ENCODE measurements around the gene CALCOCO2.
"Not testable (repeated sequence)": the region's sequence is repeated elsewhere in the genome, so short reads cannot be mapped to it uniquely, and the experiment has no call there.

The CALCOCO2 gene

DNA sequence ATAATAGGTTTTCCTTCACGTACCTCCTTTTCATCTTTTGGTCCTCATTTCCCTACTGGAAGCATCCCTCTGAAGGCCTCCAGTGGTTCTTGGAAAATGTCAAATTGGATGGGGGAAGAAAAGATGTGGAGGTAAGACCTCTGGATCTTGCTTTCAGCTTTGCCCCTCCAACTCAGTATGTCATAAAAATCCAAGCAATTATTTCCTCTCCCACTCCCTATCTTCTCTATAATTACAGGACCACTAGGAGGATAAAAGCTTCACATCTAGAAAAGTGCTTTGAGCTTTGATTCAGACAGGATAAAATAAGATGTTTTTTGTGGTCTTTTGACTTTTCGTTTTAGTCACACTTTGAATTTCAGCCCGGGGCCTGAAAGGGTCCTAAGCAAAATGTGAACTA lies 15.5 kb upstream of the CALCOCO2 start:
- H3K4me3 Mint-ChIP-seq = no peak overlapping the region
- no peaks in the 10 kb centered on the region for H3K36me3 Mint-ChIP-seq (ENCODE audit: low read depth)
- H3K27ac Mint-ChIP-seq = no peak overlapping the region
- no peaks in the 10 kb centered on the region for H3K9me3 Mint-ChIP-seq
- peaks cover 60% of the 10 kb centered on the region for H3K27me3 Mint-ChIP-seq
- H3K4me1 Mint-ChIP-seq (ENCODE audit: low read depth) = peaks cover 21% of the 10 kb centered on the region

DNA sequence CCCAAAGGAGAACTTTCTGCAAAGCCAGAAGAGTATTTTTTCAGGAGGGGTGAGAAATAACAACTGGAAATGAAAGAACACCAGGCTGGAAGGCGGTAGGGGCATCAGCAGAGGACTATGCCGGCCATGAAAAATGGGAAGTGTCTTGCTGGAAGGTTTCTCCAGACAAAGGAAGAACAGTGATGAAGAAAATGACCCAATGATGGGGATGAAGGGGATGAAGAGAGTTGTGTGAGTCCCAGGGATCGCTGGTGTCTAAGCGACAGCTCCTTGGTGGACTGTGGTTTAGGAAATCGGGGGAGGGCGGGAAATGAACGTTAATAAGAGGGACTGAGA lies 14.4 kb upstream of the CALCOCO2 start:
- peak overlapping the region; percentile 73 for H3K4me3 Mint-ChIP-seq
- peaks cover 64% of the 10 kb centered on the region for H3K27me3 Mint-ChIP-seq
- peaks cover 21% of the 10 kb centered on the region for H3K4me1 Mint-ChIP-seq (ENCODE audit: low read depth)
- no peaks in the 10 kb centered on the region for H3K36me3 Mint-ChIP-seq (ENCODE audit: low read depth)
- H3K9me3 Mint-ChIP-seq = no peaks in the 10 kb centered on the region
- H3K27ac Mint-ChIP-seq = no peak overlapping the region

- Mint-ChIP-seq H3K27me3 (peaks cover 64% of the 10 kb centered on the region), H3K4me1 (ENCODE audit: low read depth) (peaks cover 21% of the 10 kb centered on the region), H3K27ac (no peak within 1 kb of the TSS), H3K9me3 (no peaks in the 10 kb centered on the region), H3K36me3 (ENCODE audit: low read depth) (no peaks in the 10 kb centered on the region), H3K4me3 (peak within 1 kb of the TSS; percentile 73)
These were observed 13.9 kb upstream of the CALCOCO2 start, which contains the start of gene TTLL6 for GRCh38 chr17:48816774-48817590. Gene TTLL6 (minus strand): TSS chr17:48817229. CDS start chr17:48817072, 157 bp downstream.

GRCh38 chr17:48818361-48818841 lies 12.4 kb upstream of the CALCOCO2 start:
- Mint-ChIP-seq H3K36me3 (ENCODE audit: low read depth) (no peaks in the 10 kb centered on the region), H3K4me1 (ENCODE audit: low read depth) (peaks cover 21% of the 10 kb centered on the region), H3K27ac (no peak overlapping the region), H3K27me3 (peaks cover 58% of the 10 kb centered on the region), H3K9me3 (no peaks in the 10 kb centered on the region), H3K4me3 (no peak overlapping the region)

- Mint-ChIP-seq H3K9me3 (no peaks in the 10 kb centered on the region), H3K4me1 (ENCODE audit: low read depth) (peaks cover 21% of the 10 kb centered on the region), H3K27me3 (peaks cover 55% of the 10 kb centered on the region), H3K27ac (no peak overlapping the region), H3K4me3 (no peak overlapping the region), H3K36me3 (ENCODE audit: low read depth) (no peaks in the 10 kb centered on the region)
These were observed 11.4 kb upstream of the CALCOCO2 start for GRCh38 chr17:48819466-48819865.

DNA sequence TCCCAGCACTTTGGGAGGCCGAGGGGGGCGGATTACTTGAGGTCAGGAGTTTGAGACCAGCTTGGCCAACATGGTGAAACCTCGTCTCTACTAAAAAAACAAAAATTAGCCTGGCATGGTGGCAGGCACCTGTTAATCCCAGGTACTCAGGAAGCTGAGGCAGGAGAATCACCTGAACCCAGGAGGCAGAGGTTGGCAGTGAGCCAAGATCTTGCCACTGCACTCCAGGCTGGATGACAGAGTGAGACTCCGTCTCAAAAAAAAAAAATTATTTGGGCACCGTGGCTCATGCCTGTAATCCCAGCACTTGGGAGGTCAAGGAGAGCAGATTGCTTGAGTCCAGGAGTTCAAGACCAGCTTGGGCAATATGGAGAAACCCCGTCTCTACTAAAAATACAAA lies 9.9 kb upstream of the CALCOCO2 start:
- H3K27ac Mint-ChIP-seq; H3K9me3 Mint-ChIP-seq; H3K4me3 Mint-ChIP-seq; H3K36me3 Mint-ChIP-seq (ENCODE audit: low read depth): not testable (repeated sequence)
- peaks cover 14% of the 10 kb centered on the region for H3K4me1 Mint-ChIP-seq (ENCODE audit: low read depth)
- H3K27me3 Mint-ChIP-seq = peaks cover 41% of the 10 kb centered on the region

GRCh38 chr17:48825446-48826381 lies 5.1 kb upstream of the CALCOCO2 start:
- Mint-ChIP-seq H3K27ac (no peak overlapping the region), H3K27me3 (peaks cover 6% of the 10 kb centered on the region), H3K4me1 (ENCODE audit: low read depth) (peaks cover 17% of the 10 kb centered on the region), H3K4me3 (no peak overlapping the region), H3K9me3 (no peaks in the 10 kb centered on the region), H3K36me3 (ENCODE audit: low read depth) (no peaks in the 10 kb centered on the region)

GRCh38 chr17:48831549-48831883 lies 681 bp downstream of the CALCOCO2 start:
- Mint-ChIP-seq H3K27me3 (no peaks in the 10 kb centered on the region), H3K36me3 (ENCODE audit: low read depth) (peaks cover 4% of the 10 kb centered on the region), H3K9me3 (no peaks in the 10 kb centered on the region), H3K27ac (peak overlapping the region; percentile 97), H3K4me1 (ENCODE audit: low read depth) (peaks cover 71% of the 10 kb centered on the region), H3K4me3 (peak overlapping the region; percentile 97)

GRCh38 chr17:48834973-48835372 lies 4.1 kb downstream of the CALCOCO2 start:
- H3K36me3 Mint-ChIP-seq (ENCODE audit: low read depth) = peaks cover 8% of the 10 kb centered on the region
- H3K9me3 Mint-ChIP-seq = no peaks in the 10 kb centered on the region
- no peak overlapping the region for H3K4me3 Mint-ChIP-seq
- H3K27me3 Mint-ChIP-seq = no peaks in the 10 kb centered on the region
- H3K4me1 Mint-ChIP-seq (ENCODE audit: low read depth) = peaks cover 89% of the 10 kb centered on the region
- no peak overlapping the region for H3K27ac Mint-ChIP-seq

- H3K9me3 Mint-ChIP-seq = no peaks in the 10 kb centered on the region
- H3K4me3 Mint-ChIP-seq = no peak overlapping the region
- peaks cover 16% of the 10 kb centered on the region for H3K36me3 Mint-ChIP-seq (ENCODE audit: low read depth)
- no peaks in the 10 kb centered on the region for H3K27me3 Mint-ChIP-seq
- H3K4me1 Mint-ChIP-seq (ENCODE audit: low read depth) = peaks cover 90% of the 10 kb centered on the region
- H3K27ac Mint-ChIP-seq = no peak overlapping the region
These were observed 5.1 kb downstream of the CALCOCO2 start for GRCh38 chr17:48835971-48836370.

DNA sequence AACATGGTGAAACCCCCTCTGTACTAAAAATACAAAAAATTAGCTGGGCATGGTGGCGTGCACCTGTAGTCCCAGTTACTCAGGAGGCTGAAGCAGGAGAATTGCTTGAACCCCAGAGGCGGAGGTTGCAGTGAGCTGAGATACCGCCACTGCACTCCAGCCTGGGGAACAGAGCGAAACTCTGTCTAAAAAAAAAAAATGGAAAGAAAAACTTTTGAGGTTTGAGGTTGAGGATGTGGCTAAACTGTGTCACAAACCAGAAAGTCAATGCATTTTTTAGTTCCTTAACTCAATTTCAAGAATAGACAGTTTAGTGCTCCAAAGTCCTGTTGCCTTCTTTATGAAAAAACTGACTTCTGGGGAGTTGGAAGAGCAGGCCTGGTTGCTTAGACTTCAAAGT lies 6.6 kb downstream of the CALCOCO2 start:
- Mint-ChIP-seq H3K36me3 (ENCODE audit: low read depth) (peaks cover 24% of the 10 kb centered on the region), H3K27ac (peak overlapping the region; percentile 61), H3K4me3 (peak overlapping the region; percentile 69), H3K4me1 (ENCODE audit: low read depth) (peaks cover 92% of the 10 kb centered on the region)
- H3K9me3 Mint-ChIP-seq, H3K27me3 Mint-ChIP-seq: not testable (repeated sequence)

DNA sequence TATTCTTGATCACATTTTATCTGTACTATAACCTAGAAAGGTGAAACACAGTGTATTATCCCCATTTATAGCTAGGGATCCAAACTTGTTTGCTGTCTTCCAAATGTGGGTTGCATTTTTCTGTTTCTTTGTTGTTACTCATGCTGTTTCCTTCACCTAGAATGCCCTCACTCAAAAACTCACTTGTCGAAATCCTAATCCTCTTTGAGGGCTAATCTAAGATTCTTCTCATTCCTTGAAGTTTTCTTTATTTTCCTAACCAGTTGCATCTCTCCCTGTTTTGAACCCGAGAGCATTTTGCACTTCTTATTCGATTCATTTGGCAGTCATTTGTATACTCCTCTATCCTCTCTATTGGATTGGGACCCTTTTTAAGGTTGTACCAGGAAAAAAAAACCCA lies 9.6 kb downstream of the CALCOCO2 start:
- Mint-ChIP-seq H3K9me3 (no peaks in the 10 kb centered on the region), H3K4me3 (no peak overlapping the region), H3K4me1 (ENCODE audit: low read depth) (peaks cover 74% of the 10 kb centered on the region), H3K36me3 (ENCODE audit: low read depth) (peaks cover 35% of the 10 kb centered on the region), H3K27me3 (no peaks in the 10 kb centered on the region), H3K27ac (no peak overlapping the region)

GRCh38 chr17:48841395-48841831 lies 10.6 kb downstream of the CALCOCO2 start:
- H3K9me3 Mint-ChIP-seq = no peaks in the 10 kb centered on the region
- H3K36me3 Mint-ChIP-seq (ENCODE audit: low read depth) = peaks cover 32% of the 10 kb centered on the region
- peak overlapping the region; percentile 75 for H3K27ac Mint-ChIP-seq
- H3K4me1 Mint-ChIP-seq (ENCODE audit: low read depth) = peaks cover 64% of the 10 kb centered on the region
- H3K4me3 Mint-ChIP-seq = peak overlapping the region; percentile 63
- no peaks in the 10 kb centered on the region for H3K27me3 Mint-ChIP-seq

DNA sequence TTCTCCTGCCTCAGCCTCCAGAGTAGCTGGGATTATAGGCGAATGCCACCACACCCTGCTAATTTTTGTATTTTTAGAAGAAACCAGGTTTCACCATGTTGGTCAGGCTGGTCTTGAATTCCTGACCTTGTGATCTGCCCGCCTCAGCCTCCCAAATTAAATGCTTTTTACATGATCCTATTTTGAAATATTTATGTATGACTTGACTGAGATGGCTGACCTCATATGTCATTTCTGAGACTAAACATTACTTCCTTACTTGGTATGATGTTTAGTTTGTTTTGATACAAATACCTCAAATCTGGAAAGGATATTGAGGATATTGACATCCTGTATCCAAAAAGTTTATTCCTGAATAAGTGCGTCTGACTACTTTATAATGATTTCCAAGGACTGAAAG lies 11.9 kb downstream of the CALCOCO2 start:
- Mint-ChIP-seq H3K4me3 (no peak overlapping the region), H3K9me3 (no peaks in the 10 kb centered on the region), H3K27ac (no peak overlapping the region), H3K4me1 (ENCODE audit: low read depth) (peaks cover 50% of the 10 kb centered on the region), H3K27me3 (no peaks in the 10 kb centered on the region), H3K36me3 (ENCODE audit: low read depth) (peaks cover 30% of the 10 kb centered on the region)

All from stimulated activated naive CD8-positive, alpha-beta T cell treated with anti-CD3 and anti-CD28 coated beads, Interleukin-15, Interleukin-2, amounts not matched to agents 100 ng/mL and 50 ng/mL, for 24 hours (primary cell).